Caco-2 (cell line): ENCODE results near the gene MACROD2. TPM values are rescaled to one million over a fixed set of nuclear protein-coding genes. Genes with fewer than 3 reads are reported as not detected.

ENCODE experiments used
- BruUV-seq: library from RNA; stranded (reverse); fragments of 400-500 nt; replicated peaks from 2 replicates; lab custom pipeline; 2021; lab: Mats Ljungman, UMichigan
- CTCF ChIA-PET: fragments of 300-600 bp; sonication (Branson Sonifier 250); formaldehyde crosslinking; loops from one replicate; lab custom pipeline; 2022; ENCODE audit warnings: antibody characterized with exemption; lab: Charles Lee
- POLR2A ChIA-PET: fragments of 300-600 bp; sonication (Branson Sonifier 250); formaldehyde crosslinking; loops from one replicate; lab custom pipeline; 2022; ENCODE audit warnings: antibody characterized with exemption; lab: Charles Lee
- DNase-seq, 2 experiments: peaks; one replicate each; pipeline versions ENCODE4 v3.0.0 to v3.0.0-alpha.2; 2020 to 2022
- H3K27me3 ChIP-seq: replicated peaks from 2 replicates; pipeline ENCODE4 v1.6.0; 2011; ENCODE audit warnings: low read length; ENCODE audit not compliant: control insufficient read depth, insufficient read depth
- H3K36me3 ChIP-seq: 2 replicates; pipeline ENCODE4 v1.5.1; 2011; ENCODE audit warnings: low read length; ENCODE audit not compliant: control insufficient read depth, insufficient read depth
- H3K4me1 ChIP-seq: fragments of 250-450 bp; sonication (Bioruptor Pico); 2 replicates; pipeline ENCODE4 v1.5.1; 2020; ENCODE audit warnings: mild to moderate bottlenecking
- H3K4me3 ChIP-seq: 2 replicates; pipeline ENCODE4 v1.5.1; 2011; ENCODE audit warnings: low read depth, mild to moderate bottlenecking, control low read depth, low read length
- H3K9me3 ChIP-seq: fragments of 250-450 bp; sonication (Bioruptor Pico); 2 replicates; pipeline ENCODE4 v1.5.1; 2020; ENCODE audit warnings: mild to moderate bottlenecking, moderate library complexity
- H3K27ac Mint-ChIP-seq: one replicate; pipeline ENCODE4 v1.8.0; 2022; ENCODE audit warnings: mixed read lengths; ENCODE audit not compliant: unreplicated experiment
- H3K27me3 Mint-ChIP-seq: one replicate; pipeline ENCODE4 v1.8.0; 2022; ENCODE audit warnings: mixed read lengths; ENCODE audit not compliant: insufficient read depth, unreplicated experiment
- H3K36me3 Mint-ChIP-seq: one replicate; pipeline ENCODE4 v1.8.0; 2022; ENCODE audit warnings: mild to moderate bottlenecking, mixed read lengths; ENCODE audit not compliant: insufficient read depth, unreplicated experiment
- H3K4me1 Mint-ChIP-seq: one replicate; pipeline ENCODE4 v1.8.0; 2022; ENCODE audit warnings: low read depth, mixed read lengths; ENCODE audit not compliant: unreplicated experiment
- H3K4me3 Mint-ChIP-seq: one replicate; pipeline ENCODE4 v1.8.0; 2022; ENCODE audit warnings: mild to moderate bottlenecking, moderate library complexity, mixed read lengths; ENCODE audit not compliant: unreplicated experiment
- H3K9me3 Mint-ChIP-seq: one replicate; pipeline ENCODE4 v1.8.0; 2022; ENCODE audit warnings: mixed read lengths; ENCODE audit not compliant: unreplicated experiment
- intact Hi-C: fragments of 100-400 bp; cut with micrococcal nuclease; formaldehyde crosslinking; loops from one replicate; pipeline ENCODE4 v1.10.0; 2022; ENCODE audit not compliant: unreplicated experiment
- total RNA-seq: library from RNA; stranded (reverse); gene quantifications from 2 replicates; pipeline ENCODE4 v1.2.3, GENCODE V29; 2022
- TF ChIP-seq, protein P1 (sequence below), 2 experiments: fragments of 200-600 bp in 1 of 2; IDR thresholded peaks; 1 replicate in 1 of 2; 2 replicates in 1 of 2; pipeline versions ENCODE4 v1.5.1 to v1.8.0; 2011 to 2022; ENCODE audit warnings: antibody characterized with exemption in 1 of 2, control low read depth in 1 of 2, inconsistent platforms in 1 of 2, low read depth in 1 of 2, low read length in 1 of 2, mild to moderate bottlenecking in 1 of 2, moderate library complexity in 1 of 2; ENCODE audit not compliant: insufficient read depth in 1 of 2, severe bottlenecking in 1 of 2, unreplicated experiment in 1 of 2

The MACROD2 gene
- total RNA-seq, 1 experiment from 2014 or later, result 6.4 TPM

DNA sequence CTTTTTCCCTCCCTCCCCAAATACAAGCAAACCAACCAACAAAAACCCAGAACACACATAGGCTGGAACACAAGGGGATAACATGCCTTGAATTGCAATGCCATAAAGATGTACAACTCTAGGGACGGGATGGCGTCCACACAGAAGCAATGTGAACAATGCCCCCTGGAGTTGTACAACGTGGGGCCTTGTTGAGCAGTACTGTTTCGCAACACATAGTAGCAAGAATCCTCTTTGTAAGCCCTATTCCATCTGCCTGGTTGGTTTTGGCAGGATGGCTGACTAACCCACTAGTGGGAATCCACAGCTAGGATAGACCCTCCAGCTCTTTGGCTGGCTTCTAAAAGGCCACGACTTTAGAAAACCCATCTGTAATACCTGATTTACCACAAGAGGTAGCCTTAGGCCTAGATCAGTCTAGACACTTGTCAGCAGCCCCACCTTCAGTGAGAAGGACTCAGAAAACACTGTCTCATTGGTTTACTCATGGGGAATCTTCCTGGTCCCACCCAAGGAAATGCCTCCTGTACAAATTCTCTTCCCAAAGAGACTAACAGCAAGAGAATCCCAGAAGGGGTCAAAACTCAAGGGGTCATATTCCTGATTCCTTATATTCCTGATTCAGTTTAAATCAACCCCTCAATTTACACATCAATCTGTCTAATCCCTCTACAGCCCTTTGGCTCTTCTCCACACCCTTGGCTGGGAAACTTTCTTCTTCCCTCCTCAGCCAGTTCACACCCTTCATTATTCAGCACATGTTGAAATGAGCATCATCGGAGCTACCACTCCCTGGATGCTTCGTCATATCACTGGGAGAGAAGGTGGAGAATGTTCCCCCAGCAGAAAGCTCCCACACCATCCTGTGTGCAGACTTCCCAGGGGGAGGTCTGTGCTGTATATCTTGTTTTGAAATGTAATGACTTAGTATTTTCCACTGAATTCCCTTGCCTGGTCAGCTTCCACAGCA lies 964.5 kb downstream of the MACROD2 start:
- H3K9me3 ChIP-seq, result no peaks in the 10 kb centered on the region
- Mint-ChIP-seq H3K4me1 (peaks cover 9% of the 10 kb centered on the region), H3K4me3 (no peak overlapping the region), H3K27me3 (no peaks in the 10 kb centered on the region), H3K36me3 (no peaks in the 10 kb centered on the region), H3K9me3 (peaks cover 10% of the 10 kb centered on the region), H3K27ac (peak overlapping the region; percentile 21)
- H3K4me1 ChIP-seq, result peaks cover 5% of the 10 kb centered on the region; the same call in 1 of the 2 replicates
- H3K4me3 ChIP-seq, result no peak overlapping the region
- ChIA-PET CTCF (no interaction called here), POLR2A (no interaction called here)
- H3K27me3 ChIP-seq, result no peaks in the 10 kb centered on the region
- intact Hi-C loops, result no loop called here
- no TSS peak for BruUV-seq
- no peak for DNase-seq
- TF ChIP-seq, protein P1, sequence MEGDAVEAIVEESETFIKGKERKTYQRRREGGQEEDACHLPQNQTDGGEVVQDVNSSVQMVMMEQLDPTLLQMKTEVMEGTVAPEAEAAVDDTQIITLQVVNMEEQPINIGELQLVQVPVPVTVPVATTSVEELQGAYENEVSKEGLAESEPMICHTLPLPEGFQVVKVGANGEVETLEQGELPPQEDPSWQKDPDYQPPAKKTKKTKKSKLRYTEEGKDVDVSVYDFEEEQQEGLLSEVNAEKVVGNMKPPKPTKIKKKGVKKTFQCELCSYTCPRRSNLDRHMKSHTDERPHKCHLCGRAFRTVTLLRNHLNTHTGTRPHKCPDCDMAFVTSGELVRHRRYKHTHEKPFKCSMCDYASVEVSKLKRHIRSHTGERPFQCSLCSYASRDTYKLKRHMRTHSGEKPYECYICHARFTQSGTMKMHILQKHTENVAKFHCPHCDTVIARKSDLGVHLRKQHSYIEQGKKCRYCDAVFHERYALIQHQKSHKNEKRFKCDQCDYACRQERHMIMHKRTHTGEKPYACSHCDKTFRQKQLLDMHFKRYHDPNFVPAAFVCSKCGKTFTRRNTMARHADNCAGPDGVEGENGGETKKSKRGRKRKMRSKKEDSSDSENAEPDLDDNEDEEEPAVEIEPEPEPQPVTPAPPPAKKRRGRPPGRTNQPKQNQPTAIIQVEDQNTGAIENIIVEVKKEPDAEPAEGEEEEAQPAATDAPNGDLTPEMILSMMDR (IDR thresholded peaks at IDR 0.05; ENCODE audit: insufficient read depth in 1 of 2, low read depth in 1 of 2, low read length in 1 of 2, severe bottlenecking in 1 of 2, unreplicated experiment in 1 of 2), result no peak
- H3K36me3 ChIP-seq, result no peaks in the 10 kb centered on the region

DNA sequence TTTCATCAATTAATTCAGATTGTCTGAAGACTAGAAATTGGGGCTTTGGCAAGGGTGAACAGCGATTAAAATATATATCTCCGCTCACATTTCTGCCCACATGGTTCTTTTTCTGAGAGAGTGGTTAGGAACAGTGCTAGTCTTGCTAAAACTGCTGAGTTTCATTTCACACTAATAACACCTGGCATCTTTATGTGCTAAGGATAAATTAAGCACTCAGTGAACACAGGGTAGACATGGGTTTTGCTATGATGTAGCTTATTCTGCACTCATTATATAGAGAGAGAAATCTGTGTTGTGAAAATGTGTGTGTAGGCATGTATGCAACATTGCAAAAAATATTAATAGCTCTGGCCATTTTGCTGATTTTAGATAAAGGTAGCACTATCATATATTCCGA lies 965.5 kb downstream of the MACROD2 start:
- H3K36me3 ChIP-seq, result no peaks in the 10 kb centered on the region
- TF ChIP-seq, protein P1 (IDR thresholded peaks at IDR 0.05; ENCODE audit: insufficient read depth in 1 of 2, low read depth in 1 of 2, low read length in 1 of 2, severe bottlenecking in 1 of 2, unreplicated experiment in 1 of 2), result no peak
- H3K4me1 ChIP-seq, result no peaks in the 10 kb centered on the region
- POLR2A ChIA-PET, result no interaction called here
- H3K4me1 Mint-ChIP-seq, result peaks cover 2% of the 10 kb centered on the region
- DNase-seq, result no peak
- no peaks in the 10 kb centered on the region for H3K9me3 ChIP-seq
- no TSS peak for BruUV-seq
- no peaks in the 10 kb centered on the region for H3K27me3 ChIP-seq
- CTCF ChIA-PET, result no interaction called here
- no peaks in the 10 kb centered on the region for H3K36me3 Mint-ChIP-seq
- no peak overlapping the region for H3K4me3 ChIP-seq
- H3K27me3 Mint-ChIP-seq, result no peaks in the 10 kb centered on the region
- H3K9me3 Mint-ChIP-seq, result peaks cover 10% of the 10 kb centered on the region
- no peak overlapping the region for H3K4me3 Mint-ChIP-seq
- no peak overlapping the region for H3K27ac Mint-ChIP-seq
- intact Hi-C loops, result no loop called here

DNA sequence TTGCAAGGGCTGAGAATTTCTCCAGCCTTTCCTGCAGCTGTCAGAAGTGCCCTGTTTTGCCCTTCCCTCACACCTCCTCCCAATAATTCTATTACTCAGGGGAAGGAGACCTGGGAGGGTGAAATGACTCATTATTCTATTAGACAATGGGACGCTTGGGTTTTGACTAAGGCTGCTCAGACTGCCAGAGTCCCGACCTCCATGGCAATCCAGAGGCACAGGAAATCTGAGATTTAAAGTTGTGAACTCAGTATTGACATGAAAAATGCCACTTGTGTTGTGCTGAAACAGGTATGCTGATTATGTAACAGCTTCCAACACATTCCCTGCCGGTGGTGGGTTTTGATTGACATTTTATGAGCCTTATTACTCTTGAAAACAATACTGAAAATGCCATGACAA lies 967.9 kb downstream of the MACROD2 start:
- intact Hi-C loops, result no loop called here

More for the DNA sequence above, 967.9 kb downstream of the MACROD2 start:
- Histone ChIP-seq H3K4me1 (no peaks in the 10 kb centered on the region), H3K4me3 (no peak overlapping the region), H3K9me3 (no peaks in the 10 kb centered on the region), H3K36me3 (no peaks in the 10 kb centered on the region), H3K27me3 (no peaks in the 10 kb centered on the region)
- Mint-ChIP-seq H3K4me3 (no peak overlapping the region), H3K9me3 (peaks cover 10% of the 10 kb centered on the region), H3K36me3 (no peaks in the 10 kb centered on the region), H3K4me1 (no peaks in the 10 kb centered on the region), H3K27ac (no peak overlapping the region), H3K27me3 (no peaks in the 10 kb centered on the region)
- BruUV-seq, result no TSS peak
- TF ChIP-seq, protein P1 (IDR thresholded peaks at IDR 0.05; ENCODE audit: insufficient read depth in 1 of 2, low read depth in 1 of 2, low read length in 1 of 2, severe bottlenecking in 1 of 2, unreplicated experiment in 1 of 2), result no peak
- CTCF ChIA-PET, result interaction anchor here (0.7 kb wide), 1 partner anchor 98 kb away, joined by 3 read pairs; no protein-coding TSS in a partner anchor
- POLR2A ChIA-PET, result no interaction called here
- DNase-seq, result no peak
